HepG2 (cell line): ENCODE measurements around the gene IBSP. TPM values are rescaled to one million over a fixed set of nuclear protein-coding genes. Genes with fewer than 3 reads are reported as not detected.

Source experiments
- ATAC-seq: fragments of 200-7000 bp; cut with Tn5 transposase; 3 replicates; pipeline ENCODE4 v1.9.1; 2020; ENCODE audit warnings: mild to moderate bottlenecking, moderate library complexity
- BruUV-seq: library from RNA; stranded (reverse); fragments of 400-500 nt; replicated peaks from 2 replicates; lab custom pipeline; 2021; lab: Mats Ljungman, UMichigan
- CTCF ChIA-PET: fragments of 300-600 bp; formaldehyde crosslinking; extraction: SDS; loops from one replicate; lab custom pipeline; 2021; ENCODE audit warnings: low total read pairs, inconsistent platforms, low intra/inter-chr PET ratio; lab: Yijun Ruan, JAX
- POLR2A ChIA-PET: fragments of 350-600 bp; sonication (Branson Sonifier 250); formaldehyde crosslinking; loops from one replicate; lab custom pipeline; 2020; ENCODE audit warnings: antibody characterized with exemption, inconsistent platforms; lab: Yijun Ruan, JAX
- DNase-seq: peaks from one replicate; pipeline ENCODE4 v3.0.0-alpha.2; 2015; ENCODE audit warnings: low spot score
- FAIRE-seq: peaks from 3 replicates; lab custom pipeline; 2011; peaks lifted over from hg19 to GRCh38; lab: Jason Lieb, UNC
- H2AFZ ChIP-seq: one replicate; pipeline ENCODE4 v1.6.1; 2011; ENCODE audit warnings: low read length, inconsistent platforms
- H3K27ac ChIP-seq: fragments of 300-600 bp; 3 replicates; pipeline ENCODE4 v1.8.0; 2011; ENCODE audit warnings: mixed run types, mild to moderate bottlenecking, mixed read lengths, low read length, inconsistent platforms; ENCODE audit not compliant: insufficient read depth; ENCODE audit errors: extremely low read length
- H3K27me3 ChIP-seq, 2 experiments: fragments of 200-600 bp in 1 of 2; 2 replicates in 1 of 2; 3 replicates in 1 of 2; pipeline versions ENCODE4 v1.6.0 to v1.8.0; 2011; ENCODE audit warnings: low read length in 2 of 2, mild to moderate bottlenecking in 2 of 2, moderate library complexity in 2 of 2, inconsistent platforms in 1 of 2; ENCODE audit not compliant: insufficient read depth in 2 of 2, control insufficient read depth in 1 of 2
- H3K36me3 ChIP-seq, 2 experiments: fragments of 200-600 bp in 1 of 2; replicated peaks in 1 of 2; 2 replicates in 1 of 2; 3 replicates in 1 of 2; pipeline versions ENCODE4 v1.5.1 to v1.8.0; 2011; ENCODE audit warnings: low read length in 2 of 2, inconsistent platforms in 1 of 2; ENCODE audit not compliant: insufficient read depth in 2 of 2, control insufficient read depth in 1 of 2
- H3K4me1 ChIP-seq: 2 replicates; pipeline ENCODE4 v1.5.1; 2012; ENCODE audit warnings: low read length, inconsistent platforms; ENCODE audit not compliant: insufficient read depth
- H3K4me2 ChIP-seq: 2 replicates; pipeline ENCODE4 v1.6.0; 2011; ENCODE audit warnings: low read depth, low read length, inconsistent platforms
- H3K4me3 ChIP-seq, 3 experiments: fragments of 200-600 bp in 1 of 3; sonication (generic), shearing (Covaris generic) in 1 of 3; replicated peaks in 1 of 3; 2 replicates each; pipeline ENCODE4 v1.5.1; 2011 to 2016; ENCODE audit warnings: low read length in 3 of 3, inconsistent platforms in 2 of 3, low read depth in 2 of 3, mild to moderate bottlenecking in 2 of 3, control low read depth in 1 of 3, mixed read lengths in 1 of 3; ENCODE audit not compliant: insufficient read depth in 1 of 3
- H3K79me2 ChIP-seq: one replicate; pipeline ENCODE4 v1.6.1; 2011; ENCODE audit warnings: low read length, inconsistent platforms; ENCODE audit not compliant: insufficient read depth
- H3K9ac ChIP-seq: 2 replicates; pipeline ENCODE4 v1.6.0; 2011; ENCODE audit warnings: mild to moderate bottlenecking, low read depth, low read length, inconsistent platforms; ENCODE audit not compliant: insufficient read depth
- H3K9me3 ChIP-seq: 2 replicates; pipeline ENCODE4 v1.5.1; 2012; ENCODE audit warnings: mild to moderate bottlenecking, low read length
- H4K20me1 ChIP-seq: 2 replicates; pipeline ENCODE4 v1.6.0; 2011; ENCODE audit warnings: inconsistent platforms, mild to moderate bottlenecking, low read length, moderate library complexity; ENCODE audit not compliant: insufficient read depth
- CEBPG ChIP-seq: IDR thresholded peaks from 2 replicates; pipeline ENCODE4 v1.6.1; 2016
- CTCF ChIP-seq: sonication (generic); formaldehyde crosslinking; IDR thresholded peaks from 2 replicates; pipeline ENCODE4 v1.5.0; 2020; ENCODE audit warnings: mild to moderate bottlenecking, missing genetic modification reagents, moderate library complexity
- GABPB1 ChIP-seq: IDR thresholded peaks from 2 replicates; pipeline ENCODE4 v1.6.1; 2016; ENCODE audit warnings: mild to moderate bottlenecking, missing genetic modification reagents, moderate library complexity, missing compliant biosample characterization
- KLF9 ChIP-seq: IDR thresholded peaks from 2 replicates; pipeline ENCODE4 v1.6.1; 2016; ENCODE audit warnings: low read depth
- MIXL1 ChIP-seq: IDR thresholded peaks from 2 replicates; pipeline ENCODE4 v1.6.1; 2016
- NR2F2 ChIP-seq: IDR thresholded peaks from 2 replicates; pipeline ENCODE4 v1.6.1; 2012; ENCODE audit warnings: low read depth, inconsistent platforms, borderline replicate concordance
- PHF8 ChIP-seq: sonication (generic); formaldehyde crosslinking; IDR thresholded peaks from 2 replicates; pipeline ENCODE4 v1.5.0; 2020; ENCODE audit warnings: missing genetic modification reagents
- RAD21 ChIP-seq: fragments of 450-650 bp; formaldehyde crosslinking; IDR thresholded peaks from 2 replicates; pipeline ENCODE4 v1.5.0; 2020; ENCODE audit warnings: mild to moderate bottlenecking
- REL ChIP-seq: sonication (generic); formaldehyde crosslinking; conservative IDR thresholded peaks from 2 replicates; pipeline ENCODE4 v1.8.0; 2022; ENCODE audit warnings: mild to moderate bottlenecking, missing genetic modification reagents, moderate library complexity
- SMC3 ChIP-seq: IDR thresholded peaks from 2 replicates; pipeline ENCODE4 v1.6.1; 2011; ENCODE audit warnings: low read length, improper control_type of control experiment
- STAG1 ChIP-seq: sonication (generic); formaldehyde crosslinking; IDR thresholded peaks from 2 replicates; pipeline ENCODE4 v1.4.0; 2020; ENCODE audit warnings: missing genetic modification reagents
- ZMAT5 ChIP-seq: sonication (generic); formaldehyde crosslinking; IDR thresholded peaks from 2 replicates; pipeline ENCODE4 v1.5.0; 2020; ENCODE audit warnings: mild to moderate bottlenecking, low read depth, missing genetic modification reagents, borderline replicate concordance
- ZNF296 ChIP-seq: sonication (generic); formaldehyde crosslinking; conservative IDR thresholded peaks from 2 replicates; pipeline ENCODE4 v1.5.0; 2020; ENCODE audit warnings: mild to moderate bottlenecking, missing genetic modification reagents
- WGBS: methylation state at CpG from one replicate; pipeline ENCODE4 v1.1.6; 2017; ENCODE audit warnings: low lambda C conversion rate; 5-methylcytosine and 5-hydroxymethylcytosine counted together
- in situ Hi-C: cut with HindIII; loops from 2 replicates; pipeline ENCODE4 v1.10.0; 2017; ENCODE audit warnings: low pct_unique_long_range_greater_than_20kb; ENCODE audit not compliant: extremely low pct_ligation_motif_present
- intact Hi-C: fragments of 100-400 bp; cut with micrococcal nuclease; formaldehyde crosslinking; loops from one replicate; pipeline ENCODE4 v1.10.0; 2022; ENCODE audit not compliant: unreplicated experiment
- polyA plus RNA-seq, 8 experiments: library from polyadenylated mRNA; depleted of rRNA in 3 of 8; stranded (reverse) in 7 of 8; unstranded in 1 of 8; fragments of >200 nt; fragmentation: Illumina TruSeq in 4 of 8; extraction: Trizol in 4 of 8; gene quantifications; 2 replicates each; pipeline versions ENCODE4 v1.2.1 to v1.2.3, GENCODE V29; 2011 to 2016; ENCODE audit warnings: low read depth in 4 of 8, missing spikeins in 1 of 8, mixed read lengths in 1 of 8; ENCODE audit not compliant: insufficient read depth in 1 of 8
- total RNA-seq, 5 experiments: library from RNA; depleted of rRNA; stranded (reverse); fragments of >200 nt; fragmentation: Illumina TruSeq; extraction: Trizol; gene quantifications; 2 replicates each; pipeline ENCODE4 v1.2.3, GENCODE V29; 2016; ENCODE audit warnings: low read depth in 1 of 5

IBSP gene
- total and polyA plus RNA-seq, 2 of the 13 experiments (the other 11 are each of a cell fraction or from before 2014, with no cell fraction given) = not detected

- 85% methylated on average over 4 of the region's 4 CpGs for WGBS
- H3K9me3 ChIP-seq = no peaks in the 10 kb centered on the region
- ChIA-PET POLR2A (no interaction called here), CTCF (interaction anchor here (3.0 kb wide), 1 partner anchor 122 kb away, joined by 67 read pairs; the partner anchor contains the start of gene SPP1)
- TF ChIP-seq PHF8 (no peak), ZNF296 (CRISPR knock-in tag) (no peak), ZMAT5 (CRISPR knock-in tag) (no peak), KLF9 (CRISPR knock-in tag) (no peak)
- TF ChIP-seq, all 625 proteins: peak for 0
- BruUV-seq = no TSS peak
- FAIRE-seq = no peak
- Histone ChIP-seq H3K4me2 (no peak overlapping the region), H3K4me1 (peaks cover 56% of the 10 kb centered on the region), H3K27me3 (peaks cover 0 to 9% of the 10 kb centered on the region in 2 experiments; a peak in 1 of 5 replicates), H3K36me3 (no peaks in the 10 kb centered on the region), H3K27ac (no peak overlapping the region), H2AFZ (no peak overlapping the region), H3K79me2 (no peaks in the 10 kb centered on the region), H4K20me1 (no peaks in the 10 kb centered on the region), H3K9ac (no peak overlapping the region), H3K4me3 (no peak overlapping the region)
- DNase-seq = no peak
- intact Hi-C loops = loop anchor here (2.0 to 10.0 kb wide), 2 partner anchors 361 to 663 kb away; no protein-coding TSS in a partner anchor
- in situ Hi-C loops = loop anchor here (10.0 kb wide), 1 partner anchor 363 kb away; no protein-coding TSS in a partner anchor
- no peak for ATAC-seq
Observed at GRCh38 chr4:87851953-87852352, 52.6 kb downstream of the IBSP start.

GRCh38 chr4:87853108-87853507 is 53.8 kb downstream of the IBSP start:
- Histone ChIP-seq H3K4me1 (peaks cover 60% of the 10 kb centered on the region), H3K4me3 (no peak overlapping the region), H3K9me3 (no peaks in the 10 kb centered on the region), H3K27ac (no peak overlapping the region), H3K27me3 (no peaks in the 10 kb centered on the region), H3K36me3 (no peaks in the 10 kb centered on the region), H3K4me2 (no peak overlapping the region), H2AFZ (no peak overlapping the region), H3K9ac (no peak overlapping the region), H4K20me1 (no peaks in the 10 kb centered on the region), H3K79me2 (no peaks in the 10 kb centered on the region)
- in situ Hi-C loops (loop anchor here (10.0 kb wide), 1 partner anchor 362 kb away; no protein-coding TSS in a partner anchor), intact Hi-C loops (loop anchor here (1.0 to 10.0 kb wide), 5 partner anchors 120 to 662 kb away; no protein-coding TSS in a partner anchor)
- 4% methylated on average over 3 of the region's 3 CpGs for WGBS
- BruUV-seq = no TSS peak
- DNase-seq = peak; percentile 60
- TF ChIP-seq GABPB1 = no peak
- TF ChIP-seq REL (CRISPR knock-in tag) = no peak
- TF ChIP-seq CTCF (CRISPR knock-in tag) = peak; percentile 68
- peak; percentile 65 for TF ChIP-seq RAD21 (CRISPR knock-in tag)
- peak; percentile 81 for TF ChIP-seq SMC3
- TF ChIP-seq NR2F2 = no peak
- peak; percentile 81 for TF ChIP-seq STAG1
- peak; percentile 22; the same call in 1 of the 2 replicates for TF ChIP-seq MIXL1 (CRISPR knock-in tag)
- TF ChIP-seq CEBPG = peak; percentile 6; the same call in 1 of the 2 replicates
- peak; percentile 42; the same call in 2 of the 3 replicates for ATAC-seq
- ChIA-PET POLR2A (interaction anchor here (0.7 to 1.4 kb wide), 4 partner anchors 115 to 188 kb away, joined by 3 to 4 read pairs (median 4); no protein-coding TSS in a partner anchor), CTCF (interaction anchor here (1.3 to 3.0 kb wide), 3 partner anchors 23 to 133 kb away, joined by 3 to 67 read pairs (median 18); partner anchors contain the start of gene SPP1)
- FAIRE-seq = peak; percentile 68
